ENCODE data around the gene TAGAP. TPM values are rescaled to one million over a fixed set of nuclear protein-coding genes. Genes with fewer than 3 reads are reported as not detected.

The TAGAP gene
- total RNA-seq, 1 experiment from 2014 or later = 0.30 TPM

DNA sequence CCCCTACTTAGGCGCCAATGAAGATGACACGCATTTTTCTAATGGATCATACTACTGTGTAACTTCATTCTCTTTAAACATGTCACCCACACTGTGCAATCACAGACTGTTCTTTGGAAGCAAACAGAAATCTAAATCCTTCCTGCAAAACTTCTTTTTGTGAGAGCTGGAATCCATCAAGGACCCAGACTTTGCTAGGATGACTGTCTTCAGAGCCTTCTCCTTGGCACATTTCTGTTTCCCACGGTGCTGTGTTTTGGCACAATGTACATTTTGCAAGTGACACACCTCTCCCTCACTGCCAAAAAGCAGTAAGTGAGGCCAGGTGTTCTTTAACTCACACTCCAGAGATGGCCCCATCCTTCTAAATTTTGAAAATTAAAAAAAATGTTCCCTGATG lies 21.7 kb upstream of the TAGAP start:
- RAD21 ChIA-PET (ENCODE audit: low non-redundant PET in 1 of 2, low total read pairs in 2 of 2, uncharacterized antibody in 2 of 2, unreplicated experiment in 2 of 2) = no interaction called here
- no peaks in the 10 kb centered on the region for H3K9me2 ChIP-seq (ENCODE audit: insufficient read depth)
- H3K4me1 ChIP-seq (ENCODE audit: control insufficient read depth in 1 of 2, insufficient read depth in 2 of 2, low read length in 2 of 2) = no peaks in the 10 kb centered on the region
- H3K4me2 ChIP-seq (ENCODE audit: low read length) = no peak overlapping the region
- H3K4me3 ChIP-seq (replicated peaks in 1 of 2; ENCODE audit: low read depth in 1 of 2, low read length in 2 of 2) = no peak overlapping the region
- H3K27me3 ChIP-seq (ENCODE audit: insufficient read depth, low read length) = peaks cover 5% of the 10 kb centered on the region; the same call in 1 of the 2 replicates
- no peaks in the 10 kb centered on the region for H3K79me2 ChIP-seq (ENCODE audit: insufficient read depth, low read length)
- H4K20me1 ChIP-seq (ENCODE audit: insufficient read depth) = no peaks in the 10 kb centered on the region
- no peaks in the 10 kb centered on the region for H3K36me3 ChIP-seq (ENCODE audit: control insufficient read depth in 1 of 2, insufficient read depth in 2 of 2, low read length in 2 of 2)
- POLR2A ChIA-PET = no interaction called here
- BruUV-seq (replicated peaks) = no TSS peak
- H3K27ac ChIP-seq (ENCODE audit: low read depth, low read length) = no peak overlapping the region
- DNase-seq (ENCODE audit: low read depth, low spot score) = no peak
- TF ChIP-seq, protein P1, sequence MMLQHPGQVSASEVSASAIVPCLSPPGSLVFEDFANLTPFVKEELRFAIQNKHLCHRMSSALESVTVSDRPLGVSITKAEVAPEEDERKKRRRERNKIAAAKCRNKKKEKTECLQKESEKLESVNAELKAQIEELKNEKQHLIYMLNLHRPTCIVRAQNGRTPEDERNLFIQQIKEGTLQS (IDR thresholded peaks at IDR 0.05) = no peak
- no peak for TF ChIP-seq SRF (IDR thresholded peaks at IDR 0.05; ENCODE audit: low read depth)
- TF ChIP-seq TCF7L2 (IDR thresholded peaks at IDR 0.05; ENCODE audit: borderline replicate concordance, extremely low read depth, insufficient read depth, insufficient read length) = no peak
- no peak for TF ChIP-seq YY1 (IDR thresholded peaks at IDR 0.05; ENCODE audit: extremely low read depth, insufficient replicate concordance, low read depth, low read length)
- TF ChIP-seq EZH2 (IDR thresholded peaks at IDR 0.05) = no peak
- TF ChIP-seq SIN3A (IDR thresholded peaks at IDR 0.05; ENCODE audit: low read depth) = no peak
- no peak for TF ChIP-seq POLR2A (IDR thresholded peaks at IDR 0.05; ENCODE audit: borderline replicate concordance, extremely low read depth, insufficient read depth, insufficient read length)
- TF ChIP-seq, protein P2, sequence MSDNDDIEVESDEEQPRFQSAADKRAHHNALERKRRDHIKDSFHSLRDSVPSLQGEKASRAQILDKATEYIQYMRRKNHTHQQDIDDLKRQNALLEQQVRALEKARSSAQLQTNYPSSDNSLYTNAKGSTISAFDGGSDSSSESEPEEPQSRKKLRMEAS (IDR thresholded peaks at IDR 0.05) = no peak
- no peak for TF ChIP-seq CBX3 (IDR thresholded peaks at IDR 0.05; ENCODE audit: low read depth)
- TF ChIP-seq EZH2phosphoT487 (IDR thresholded peaks at IDR 0.05; ENCODE audit: borderline replicate concordance) = no peak
- TF ChIP-seq FOSL1 (IDR thresholded peaks at IDR 0.05; ENCODE audit: low read depth) = no peak
- TF ChIP-seq JUND (IDR thresholded peaks at IDR 0.05) = no peak
- no peak for TF ChIP-seq ZNF274 (IDR thresholded peaks at IDR 0.05; ENCODE audit: low read depth, low read length)
- no peak for TF ChIP-seq ELF1 (IDR thresholded peaks at IDR 0.05; ENCODE audit: borderline replicate concordance, low read depth)
- TF ChIP-seq, protein P3, sequence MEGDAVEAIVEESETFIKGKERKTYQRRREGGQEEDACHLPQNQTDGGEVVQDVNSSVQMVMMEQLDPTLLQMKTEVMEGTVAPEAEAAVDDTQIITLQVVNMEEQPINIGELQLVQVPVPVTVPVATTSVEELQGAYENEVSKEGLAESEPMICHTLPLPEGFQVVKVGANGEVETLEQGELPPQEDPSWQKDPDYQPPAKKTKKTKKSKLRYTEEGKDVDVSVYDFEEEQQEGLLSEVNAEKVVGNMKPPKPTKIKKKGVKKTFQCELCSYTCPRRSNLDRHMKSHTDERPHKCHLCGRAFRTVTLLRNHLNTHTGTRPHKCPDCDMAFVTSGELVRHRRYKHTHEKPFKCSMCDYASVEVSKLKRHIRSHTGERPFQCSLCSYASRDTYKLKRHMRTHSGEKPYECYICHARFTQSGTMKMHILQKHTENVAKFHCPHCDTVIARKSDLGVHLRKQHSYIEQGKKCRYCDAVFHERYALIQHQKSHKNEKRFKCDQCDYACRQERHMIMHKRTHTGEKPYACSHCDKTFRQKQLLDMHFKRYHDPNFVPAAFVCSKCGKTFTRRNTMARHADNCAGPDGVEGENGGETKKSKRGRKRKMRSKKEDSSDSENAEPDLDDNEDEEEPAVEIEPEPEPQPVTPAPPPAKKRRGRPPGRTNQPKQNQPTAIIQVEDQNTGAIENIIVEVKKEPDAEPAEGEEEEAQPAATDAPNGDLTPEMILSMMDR (IDR thresholded peaks at IDR 0.05 in 2 of 3, conservative IDR thresholded peaks at IDR 0.05 in 1 of 3; ENCODE audit: borderline replicate concordance in 1 of 3, insufficient read depth in 1 of 3, low read depth in 2 of 3, low read length in 2 of 3) = no peak
- CTCF ChIA-PET = no interaction called here
- H2AFZ ChIP-seq (ENCODE audit: low read depth, low read length, poor library complexity, severe bottlenecking) = no peak overlapping the region
- no peak for ATAC-seq
- H3K9ac ChIP-seq (ENCODE audit: low read length) = no peak overlapping the region
- H3K9me3 ChIP-seq (ENCODE audit: control insufficient read depth in 1 of 2, insufficient read depth in 1 of 2, low read depth in 1 of 2, low read length in 2 of 2) = no peaks in the 10 kb centered on the region
- intact Hi-C loops (cut with micrococcal nuclease) = no loop called here

Measured in HCT116 (cell line).